Measurements from ENCODE around the gene PRPF19. TPM values are rescaled to one million over a fixed set of nuclear protein-coding genes. Genes with fewer than 3 reads are reported as not detected.

Gene PRPF19
- polyA plus RNA-seq, 2 of the 4 experiments (the other 2 are of a cell fraction) = 41.1 to 177 TPM

- H3K9me3 ChIP-seq = no peaks in the 10 kb centered on the region
- 90% methylated on average over 5 of the region's 8 CpGs for WGBS (ENCODE audit: missing lambda C conversion rate)
- ATAC-seq (peak in 1 of 2 experiments; percentile 6; a peak in 1 of 6 replicates), FAIRE-seq (no peak), DNase-seq (ENCODE audit: low read depth in 1 of 2, low spot score in 1 of 2) (no peak)
- TF ChIP-seq ESRRA (IDR thresholded peaks at IDR 0.05; ENCODE audit: borderline replicate concordance, low read length) (no peak), CHD2 (IDR thresholded peaks at IDR 0.05; ENCODE audit: low read length, partially characterized antibody) (no peak), NFE2L2 (conservative IDR thresholded peaks at IDR 0.05; ENCODE audit: low read length) (no peak), KDM5A (IDR thresholded peaks at IDR 0.05) (no peak), ZNF302 (CRISPR knock-in tag; IDR thresholded peaks at IDR 0.05) (no peak), MAFK (IDR thresholded peaks at IDR 0.05; ENCODE audit: partially characterized antibody) (no peak), FOSL2 (IDR thresholded peaks at IDR 0.05) (no peak), FOSL2 (CRISPR knock-in tag; IDR thresholded peaks at IDR 0.05) (no peak), RCOR1 (IDR thresholded peaks at IDR 0.05; ENCODE audit: low read depth, low read length) (no peak), MAZ (IDR thresholded peaks at IDR 0.05; ENCODE audit: borderline replicate concordance, low read depth, low read length) (no peak), EP300 (IDR thresholded peaks at IDR 0.05) (no peak), ATOH8 (CRISPR knock-in tag; IDR thresholded peaks at IDR 0.05; ENCODE audit: low read depth) (no peak), ELK1 (IDR thresholded peaks at IDR 0.05; ENCODE audit: low read depth, low read length) (no peak)
- ChIA-PET CTCF (no interaction called here), POLR2A (no interaction called here)
- H3K4me2 ChIP-seq = no peak overlapping the region
- H3K4me1 ChIP-seq = no peaks in the 10 kb centered on the region
- no peak overlapping the region for H3K27ac ChIP-seq
- no peak overlapping the region for H3K4me3 ChIP-seq
These were observed 31.4 kb upstream of the PRPF19 start for GRCh38 chr11:60937811-60938210.

- FAIRE-seq (no peak), DNase-seq (ENCODE audit: low read depth in 1 of 2, low spot score in 1 of 2) (no peak), ATAC-seq (no peak)
- no peak overlapping the region for H3K4me3 ChIP-seq
- CTCF ChIA-PET = interaction anchor here (1.0 to 1.5 kb wide), 5 partner anchors 9 to 250 kb away, joined by 3 to 6 read pairs (median 5); no protein-coding TSS in a partner anchor
- no peaks in the 10 kb centered on the region for H3K4me1 ChIP-seq
- TF ChIP-seq KDM1A (IDR thresholded peaks at IDR 0.05; ENCODE audit: low read depth) = no peak
- no peak for TF ChIP-seq RFX5 (IDR thresholded peaks at IDR 0.05)
- TF ChIP-seq RNF2 (IDR thresholded peaks at IDR 0.05; ENCODE audit: borderline replicate concordance, low read depth) = no peak
- TF ChIP-seq RARB (CRISPR knock-in tag; IDR thresholded peaks at IDR 0.05) = no peak
- no peak for TF ChIP-seq JUN (IDR thresholded peaks at IDR 0.05)
- TF ChIP-seq FOSL2 (IDR thresholded peaks at IDR 0.05) = no peak
- no peak for TF ChIP-seq FOSL2 (CRISPR knock-in tag; IDR thresholded peaks at IDR 0.05)
- TF ChIP-seq JUNB (IDR thresholded peaks at IDR 0.05) = no peak
- TF ChIP-seq ZNF302 (CRISPR knock-in tag; IDR thresholded peaks at IDR 0.05) = no peak
- TF ChIP-seq CHD4 (IDR thresholded peaks at IDR 0.05; ENCODE audit: borderline replicate concordance) = no peak
- TF ChIP-seq E2F6 (IDR thresholded peaks at IDR 0.05; ENCODE audit: borderline replicate concordance, low read depth) = no peak
- no peak for TF ChIP-seq ESRRA (IDR thresholded peaks at IDR 0.05; ENCODE audit: borderline replicate concordance, low read length)
- no peak for TF ChIP-seq HES2 (IDR thresholded peaks at IDR 0.05)
- no peak overlapping the region for H3K27ac ChIP-seq
- POLR2A ChIA-PET = no interaction called here
- H3K9me3 ChIP-seq = no peaks in the 10 kb centered on the region
- WGBS (ENCODE audit: missing lambda C conversion rate) = 95% methylated on average over 12 of the region's 12 CpGs
- no peak overlapping the region for H3K4me2 ChIP-seq
These were observed 30.8 kb upstream of the PRPF19 start for GRCh38 chr11:60937144-60937527.

Measured in A549 (cell line).